GM12873 (cell line): ENCODE data around the gene SLC35F3.

ENCODE experiments used
- CTCF ChIP-seq: IDR thresholded peaks from 2 replicates; pipeline ENCODE4 v1.5.1; 2012; ENCODE audit warnings: low read depth, mild to moderate bottlenecking, moderate library complexity, low read length, control low read depth; ENCODE audit not compliant: insufficient read depth; ENCODE audit errors: missing control alignments

Gene SLC35F3

GRCh38 chr1:233971753-233972152, 67.3 kb downstream of the SLC35F3 start:
- TF ChIP-seq CTCF, result no peak

DNA sequence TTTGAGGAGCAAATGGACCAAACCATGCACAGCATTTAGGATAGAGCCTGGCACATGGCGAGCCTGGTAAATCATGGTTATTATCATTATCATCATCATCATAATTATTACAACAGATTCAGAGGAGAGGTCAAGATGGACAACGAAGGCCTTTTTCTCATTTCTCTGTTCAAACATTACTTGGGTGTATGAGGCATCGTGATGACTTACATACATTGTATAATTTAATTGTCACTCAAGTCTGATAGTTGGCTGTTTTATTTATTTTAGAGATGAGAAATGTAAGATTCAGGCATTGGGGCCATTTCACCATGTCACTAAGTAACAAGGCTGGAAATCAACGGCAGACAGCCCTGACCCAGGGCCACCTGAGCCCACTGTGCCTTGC, 68.1 kb downstream of the SLC35F3 start:
- TF ChIP-seq CTCF, result no peak

- no peak for TF ChIP-seq CTCF
These were observed 68.6 kb downstream of the SLC35F3 start for GRCh38 chr1:233972951-233973635.

DNA sequence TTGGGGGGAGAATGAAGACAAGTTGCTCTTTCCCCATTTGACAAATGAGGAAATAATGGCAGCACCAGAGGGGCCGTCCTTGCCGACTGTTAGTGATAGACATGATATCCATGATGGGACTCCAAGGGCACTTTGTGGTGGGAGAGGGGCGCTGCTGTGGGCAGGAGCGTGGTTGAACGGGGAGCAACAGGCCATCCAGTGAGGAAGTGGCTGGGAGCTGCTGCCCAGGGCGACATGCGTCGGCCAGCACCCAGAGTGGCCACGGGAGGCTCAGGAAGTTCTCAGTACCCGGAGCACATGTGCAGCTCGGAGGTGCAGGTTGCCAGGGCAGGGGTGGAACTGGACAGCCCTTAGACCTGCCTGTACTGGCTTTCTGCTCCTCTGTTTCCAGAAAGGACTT, 71.0 kb downstream of the SLC35F3 start:
- no peak for TF ChIP-seq CTCF

DNA sequence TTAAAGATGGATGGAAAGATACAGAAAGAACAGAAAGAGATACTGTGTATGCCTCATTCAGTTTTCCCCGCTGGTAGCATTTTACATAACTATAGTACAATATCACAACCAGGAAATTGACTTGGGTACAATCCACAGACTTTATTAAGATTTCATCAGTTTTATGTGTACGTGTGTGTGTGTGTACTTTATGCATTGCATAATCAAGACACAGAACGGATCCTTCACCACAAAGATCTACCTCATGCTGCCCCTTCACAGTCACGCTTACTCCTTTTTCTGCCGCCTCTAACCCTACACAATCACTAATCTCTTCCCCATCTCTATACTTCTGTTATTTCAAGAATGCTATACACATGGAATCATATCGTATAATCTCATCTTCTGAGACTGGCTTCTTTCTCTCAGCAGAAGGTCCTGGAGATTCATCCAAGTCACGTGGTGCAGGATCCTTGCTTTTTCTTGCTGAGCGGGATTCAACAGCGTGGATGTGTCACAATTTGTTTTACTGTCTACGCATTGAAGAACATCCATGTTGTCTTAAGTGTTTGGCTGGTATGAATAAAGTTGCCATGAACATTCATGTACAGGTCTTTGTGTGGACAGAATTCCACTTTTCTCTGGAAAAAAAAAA, 76.7 kb downstream of the SLC35F3 start:
- TF ChIP-seq CTCF, result no peak

DNA sequence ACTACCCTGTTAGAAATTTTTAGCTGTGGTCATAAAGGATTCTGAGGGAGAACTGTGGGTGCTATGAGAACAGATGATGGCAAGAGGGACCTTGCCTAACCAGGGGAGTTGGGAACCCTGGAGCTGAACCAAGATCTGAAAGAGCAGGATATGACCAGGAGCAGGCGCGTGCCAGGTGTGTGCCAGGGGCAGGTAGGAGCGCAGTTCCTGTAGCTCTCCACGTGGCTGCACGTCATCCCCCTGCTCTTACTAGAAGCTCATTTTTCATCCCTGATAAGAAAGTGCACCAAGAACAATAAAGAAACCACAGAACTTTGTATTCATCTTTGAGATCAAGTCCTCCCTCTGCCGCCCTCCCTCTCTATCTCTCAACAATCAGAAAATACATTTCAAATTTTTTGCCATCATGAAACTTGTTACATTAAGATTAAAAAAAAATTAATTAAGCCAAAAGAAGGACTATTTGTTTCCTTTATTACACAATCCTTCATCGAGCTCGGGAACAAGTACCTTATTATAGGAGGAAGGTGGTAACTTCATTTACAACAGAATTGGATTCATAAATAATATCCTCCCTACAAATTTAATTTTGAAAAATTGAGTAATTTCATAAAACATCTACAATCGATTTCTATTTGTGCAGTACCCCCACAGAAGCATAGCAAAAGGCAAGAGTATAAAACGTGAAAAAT, 78.5 kb downstream of the SLC35F3 start:
- no peak for TF ChIP-seq CTCF

GRCh38 chr1:233983811-233984210, 79.3 kb downstream of the SLC35F3 start:
- no peak for TF ChIP-seq CTCF
